ENCODE measurements around the gene MANSC4. TPM values are rescaled to one million over a fixed set of nuclear protein-coding genes. Genes with fewer than 3 reads are reported as not detected.

Gene MANSC4
- total RNA-seq, 2 experiments from 2014 or later, result not detected

- intact Hi-C loops (cut with micrococcal nuclease), result no loop called here
- DNase-seq (no peak), ATAC-seq (no peak)
- H3K4me3 Mint-ChIP-seq, result no peak overlapping the region
- no peaks in the 10 kb centered on the region for H3K9me3 Mint-ChIP-seq
- peaks cover 33% of the 10 kb centered on the region for H3K4me1 Mint-ChIP-seq (ENCODE audit: low read depth)
- no peak for TF ChIP-seq CTCF (IDR thresholded peaks at IDR 0.05)
- peak overlapping the region; percentile 36 for H3K27ac Mint-ChIP-seq
- peaks cover 53% of the 10 kb centered on the region for H3K36me3 Mint-ChIP-seq (ENCODE audit: low read depth)
- H3K27me3 Mint-ChIP-seq, result no peaks in the 10 kb centered on the region
- ChIA-PET POLR2A (interaction anchor here (0.9 kb wide), 1 partner anchor 16 kb away, joined by 4 read pairs; no protein-coding TSS in a partner anchor), CTCF (interaction anchor here (0.9 to 9.1 kb wide), 2 partner anchors 17 to 26 kb away, joined by 3 to 55 read pairs; no protein-coding TSS in a partner anchor)
Measured at GRCh38 chr12:27796128-27796527, 16.1 kb upstream of the MANSC4 start.

- H3K9me3 Mint-ChIP-seq, result no peaks in the 10 kb centered on the region
- ChIA-PET CTCF (interaction anchor here (0.9 to 9.1 kb wide), 2 partner anchors 16 to 27 kb away, joined by 3 to 55 read pairs; no protein-coding TSS in a partner anchor), POLR2A (interaction anchor here (1.2 to 4.1 kb wide), 2 partner anchors 15 to 58 kb away, joined by 3 to 15 read pairs; partner anchors contain the start of genes KLHL42 and MANSC4)
- ATAC-seq, result peak; percentile 82
- H3K27me3 Mint-ChIP-seq, result no peaks in the 10 kb centered on the region
- H3K36me3 Mint-ChIP-seq (ENCODE audit: low read depth), result peaks cover 52% of the 10 kb centered on the region
- no peak for TF ChIP-seq CTCF (IDR thresholded peaks at IDR 0.05)
- DNase-seq, result no peak
- H3K4me1 Mint-ChIP-seq (ENCODE audit: low read depth), result peaks cover 25% of the 10 kb centered on the region
- no peak overlapping the region for H3K4me3 Mint-ChIP-seq
- H3K27ac Mint-ChIP-seq, result peak overlapping the region; percentile 81
- intact Hi-C loops (cut with micrococcal nuclease), result no loop called here
Measured at GRCh38 chr12:27794818-27795584, 15.0 kb upstream of the MANSC4 start.

- CTCF ChIA-PET, result no interaction called here
- ATAC-seq, result no peak
Measured at GRCh38 chr12:27790179-27790578, 10.1 kb upstream of the MANSC4 start.

GRCh38 chr12:27787559-27787958, 7.5 kb upstream of the MANSC4 start:
- peaks cover 36% of the 10 kb centered on the region for H3K4me1 Mint-ChIP-seq (ENCODE audit: low read depth)
- peaks cover 37% of the 10 kb centered on the region for H3K36me3 Mint-ChIP-seq (ENCODE audit: low read depth)
- no peak for DNase-seq
- H3K4me3 Mint-ChIP-seq, result no peak overlapping the region
- no peak for ATAC-seq
- POLR2A ChIA-PET, result interaction anchor here (0.6 to 3.8 kb wide), 3 partner anchors 8 to 1539 kb away, joined by 3 to 14 read pairs (median 4); partner anchors contain the start of genes KLHL42 and MANSC4
- CTCF ChIA-PET, result interaction anchor here (1.3 to 2.6 kb wide), 2 partner anchors 34 to 55 kb away, joined by 3 to 12 read pairs; no protein-coding TSS in a partner anchor
- intact Hi-C loops (cut with micrococcal nuclease), result no loop called here
- TF ChIP-seq CTCF (IDR thresholded peaks at IDR 0.05), result no peak
- H3K9me3 Mint-ChIP-seq, result no peaks in the 10 kb centered on the region
- no peak overlapping the region for H3K27ac Mint-ChIP-seq
- no peaks in the 10 kb centered on the region for H3K27me3 Mint-ChIP-seq

More at GRCh38 chr12:27790179-27790578, 10.1 kb upstream of the MANSC4 start:
- H3K27ac Mint-ChIP-seq, result no peak overlapping the region
- no peaks in the 10 kb centered on the region for H3K27me3 Mint-ChIP-seq
- no peaks in the 10 kb centered on the region for H3K9me3 Mint-ChIP-seq
- no peak for DNase-seq
- H3K36me3 Mint-ChIP-seq (ENCODE audit: low read depth), result peaks cover 38% of the 10 kb centered on the region
- H3K4me1 Mint-ChIP-seq (ENCODE audit: low read depth), result peaks cover 32% of the 10 kb centered on the region
- POLR2A ChIA-PET, result interaction anchor here (3.8 kb wide), 1 partner anchor 11 kb away, joined by 14 read pairs; the partner anchor contains the start of genes KLHL42 and MANSC4
- intact Hi-C loops (cut with micrococcal nuclease), result no loop called here
- no peak overlapping the region for H3K4me3 Mint-ChIP-seq
- TF ChIP-seq CTCF (IDR thresholded peaks at IDR 0.05), result no peak
